IMR-90 (cell line): Measurements from ENCODE around the gene FOXO3. TPM values are rescaled to one million over a fixed set of nuclear protein-coding genes. Genes with fewer than 3 reads are reported as not detected.

Source experiments
- ATAC-seq: fragments of 200-7000 bp; cut with Tn5 transposase; 2 replicates; pipeline ENCODE4 v1.9.1; 2020; ENCODE audit warnings: low read depth, mild to moderate bottlenecking, moderate library complexity
- BruUV-seq: library from RNA; stranded (reverse); fragments of 400-500 nt; replicated peaks from 2 replicates; lab custom pipeline; 2021; lab: Mats Ljungman, UMichigan
- CTCF ChIA-PET: fragments of 300-600 bp; formaldehyde crosslinking; extraction: SDS; loops from one replicate; lab custom pipeline; 2021; ENCODE audit warnings: antibody characterized with exemption; lab: Yijun Ruan, JAX
- POLR2A ChIA-PET: fragments of 300-600 bp; sonication (Branson Sonifier 250); formaldehyde crosslinking; loops from one replicate; lab custom pipeline; 2022; ENCODE audit warnings: antibody characterized with exemption; ENCODE audit not compliant: unreplicated experiment; lab: Charles Lee
- DNase-seq: peaks from one replicate; pipeline ENCODE4 v3.0.0; 2013
- H2AFZ ChIP-seq: replicated peaks from 2 replicates; pipeline ENCODE3; 2013; ENCODE audit warnings: low read length, mild to moderate bottlenecking; ENCODE audit not compliant: poor library complexity
- H2AK5ac ChIP-seq: 2 replicates; pipeline ENCODE4 v1.6.1; 2013; ENCODE audit warnings: low read depth, low read length, inconsistent platforms
- H2AK9ac ChIP-seq: replicated peaks from 2 replicates; pipeline ENCODE3; 2013; ENCODE audit warnings: mild to moderate bottlenecking, low read depth, low read length, moderate library complexity; ENCODE audit not compliant: poor library complexity
- H2BK120ac ChIP-seq: 2 replicates; pipeline ENCODE4 v1.6.1; 2013; ENCODE audit warnings: low read depth, low read length, inconsistent platforms
- H2BK15ac ChIP-seq: 3 replicates; pipeline ENCODE4 v1.6.1; 2013; ENCODE audit warnings: low read depth, low read length, inconsistent platforms
- H2BK20ac ChIP-seq: 2 replicates; pipeline ENCODE4 v1.6.1; 2013; ENCODE audit warnings: low read depth, mild to moderate bottlenecking, inconsistent platforms, low read length, moderate library complexity
- H2BK5ac ChIP-seq: 2 replicates; pipeline ENCODE4 v1.6.1; 2013; ENCODE audit warnings: mild to moderate bottlenecking, low read depth, low read length, inconsistent platforms; ENCODE audit not compliant: poor library complexity, severe bottlenecking
- H3K14ac ChIP-seq: replicated peaks from 2 replicates; pipeline ENCODE4 v1.6.1; 2013; ENCODE audit warnings: low read depth, low read length, inconsistent platforms
- H3K18ac ChIP-seq: 2 replicates; pipeline ENCODE4 v1.6.1; 2013; ENCODE audit warnings: low read depth, low read length, control low read depth
- H3K23ac ChIP-seq: 2 replicates; pipeline ENCODE4 v1.6.1; 2013; ENCODE audit warnings: low read depth, low read length, inconsistent platforms
- H3K27ac ChIP-seq: 2 replicates; pipeline ENCODE4 v1.5.1; 2013; ENCODE audit warnings: mild to moderate bottlenecking, control low read depth, low read length; ENCODE audit not compliant: insufficient read depth
- H3K27me3 ChIP-seq: 2 replicates; pipeline ENCODE4 v1.6.1; 2013; ENCODE audit warnings: low read length; ENCODE audit not compliant: control insufficient read depth, insufficient read depth
- H3K36me3 ChIP-seq: 2 replicates; pipeline ENCODE4 v1.6.1; 2013; ENCODE audit warnings: low read length, mixed read lengths; ENCODE audit not compliant: control insufficient read depth, insufficient read depth
- H3K4ac ChIP-seq: 2 replicates; pipeline ENCODE4 v1.6.1; 2013; ENCODE audit warnings: low read depth, low read length, inconsistent platforms
- H3K4me1 ChIP-seq: 2 replicates; pipeline ENCODE4 v1.6.1; 2013; ENCODE audit warnings: low read length, mixed read lengths; ENCODE audit not compliant: control insufficient read depth, insufficient read depth
- H3K4me2 ChIP-seq: 2 replicates; pipeline ENCODE4 v1.6.1; 2013; ENCODE audit warnings: low read depth, mild to moderate bottlenecking, control low read depth, low read length, moderate library complexity
- H3K4me3 ChIP-seq: 2 replicates; pipeline ENCODE4 v1.5.1; 2013; ENCODE audit warnings: low read depth, mild to moderate bottlenecking, control low read depth, low read length, moderate library complexity; ENCODE audit not compliant: insufficient read depth
- H3K56ac ChIP-seq: 2 replicates; pipeline ENCODE4 v1.6.1; 2013; ENCODE audit warnings: low read length, inconsistent platforms; ENCODE audit not compliant: insufficient read depth; ENCODE audit errors: extremely low read depth
- H3K79me1 ChIP-seq, 2 experiments: 2 replicates each; pipeline ENCODE4 v1.6.1; 2013; ENCODE audit warnings: low read length in 2 of 2, inconsistent platforms in 1 of 2, low read depth in 1 of 2
- H3K9ac ChIP-seq: 2 replicates; pipeline ENCODE4 v1.6.1; 2013; ENCODE audit warnings: low read depth, low read length, control low read depth
- H3K9me1 ChIP-seq: 2 replicates; pipeline ENCODE4 v1.6.1; 2013; ENCODE audit warnings: low read length, inconsistent platforms; ENCODE audit not compliant: insufficient read depth
- H3K9me3 ChIP-seq: 2 replicates; pipeline ENCODE4 v1.6.1; 2013; ENCODE audit warnings: low read length; ENCODE audit not compliant: control insufficient read depth, insufficient read depth
- H4K20me1 ChIP-seq: 2 replicates; pipeline ENCODE4 v1.6.1; 2013; ENCODE audit warnings: low read length, inconsistent platforms; ENCODE audit not compliant: insufficient read depth
- H4K5ac ChIP-seq: 2 replicates; pipeline ENCODE4 v1.6.1; 2013; ENCODE audit warnings: mild to moderate bottlenecking, low read depth, low read length, control low read depth
- H4K8ac ChIP-seq, 2 experiments: 2 replicates each; pipeline ENCODE4 v1.6.1; 2013; ENCODE audit warnings: low read depth in 2 of 2, low read length in 2 of 2, control low read depth in 1 of 2, inconsistent platforms in 1 of 2
- H4K91ac ChIP-seq: 2 replicates; pipeline ENCODE4 v1.6.1; 2013; ENCODE audit warnings: low read depth, low read length, inconsistent platforms; ENCODE audit not compliant: insufficient read depth
- POLR2A ChIP-seq: IDR thresholded peaks from 2 replicates; pipeline ENCODE4 v1.6.1; 2012; ENCODE audit warnings: mild to moderate bottlenecking, low read depth, low read length
- WGBS, 2 experiments: methylation state at CpG; one replicate each; pipeline versions ENCODE4 v1.1.5 to v1.1.7; 2013; ENCODE audit warnings: missing lambda C conversion rate in 2 of 2; ENCODE audit not compliant: insufficient read length in 1 of 2; ENCODE audit errors: extremely low coverage in 2 of 2; 5-methylcytosine and 5-hydroxymethylcytosine counted together
- dilution Hi-C: fragments of 300-500 bp; cut with HindIII; formaldehyde crosslinking; loops from one replicate; pipeline ENCODE4 v1.14.3; 2018; ENCODE audit warnings: low sequenced_read_pairs; ENCODE audit not compliant: unreplicated experiment
- in situ Hi-C: fragments of 300-500 bp; cut with MboI; formaldehyde crosslinking; loops from 3 replicates; pipeline ENCODE4 v1.14.3; 2019; ENCODE audit warnings: low sequenced_read_pairs, inconsistent platforms, mixed read lengths
- intact Hi-C: fragments of 100-400 bp; cut with micrococcal nuclease; formaldehyde crosslinking; loops from 2 replicates; pipeline ENCODE4 v1.10.0; 2022
- polyA plus RNA-seq, 3 experiments: library from polyadenylated mRNA; depleted of rRNA; stranded (reverse); fragments of >200 nt; gene quantifications; 2 replicates each; pipeline ENCODE4 v1.2.3, GENCODE V29; 2012; ENCODE audit warnings: low replicate concordance in 1 of 3
- total RNA-seq: library from RNA; depleted of rRNA; stranded (reverse); fragments of >200 nt; gene quantifications from 2 replicates; pipeline ENCODE4 v1.2.3, GENCODE V29; 2012

Gene FOXO3
- total and polyA plus RNA-seq, 2 of the 4 experiments (the other 2 are of a cell fraction), result 17.5 to 38.7 TPM

DNA sequence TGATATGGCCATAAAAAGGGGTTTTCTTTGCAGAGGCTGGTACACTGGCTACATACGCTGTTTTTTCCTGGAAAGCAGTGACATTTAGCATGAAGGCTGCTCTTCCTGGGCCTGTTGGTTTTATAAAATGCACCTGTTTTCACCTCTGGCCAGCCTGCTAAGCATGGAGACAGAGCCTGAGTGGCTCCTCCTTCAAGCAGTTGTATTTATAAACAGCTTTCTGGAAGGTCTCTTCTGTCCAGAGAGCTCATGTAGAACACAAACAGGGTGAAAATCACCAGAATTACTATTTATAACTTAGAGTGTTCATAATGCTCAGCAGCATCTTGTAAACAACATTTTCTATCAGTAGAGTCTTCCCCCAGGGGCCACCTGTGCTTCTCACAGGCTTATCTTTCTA lies 109.0 kb downstream of the FOXO3 start:
- H3K27me3 ChIP-seq, result no peaks in the 10 kb centered on the region
- H3K9me1 ChIP-seq, result peaks cover 22% of the 10 kb centered on the region
- H4K20me1 ChIP-seq, result peaks cover 75% of the 10 kb centered on the region
- dilution Hi-C loops (no loop called here), intact Hi-C loops (loop anchor here (5.0 to 10.0 kb wide), 2 partner anchors 107 to 405 kb away; partner anchors contain the start of gene FOXO3), in situ Hi-C loops (no loop called here)
- H3K4me1 ChIP-seq, result peaks cover 18% of the 10 kb centered on the region
- peaks cover 12% of the 10 kb centered on the region for H3K36me3 ChIP-seq
- no peak overlapping the region for H2BK120ac ChIP-seq
- H3K4me2 ChIP-seq, result no peak overlapping the region
- no peak overlapping the region for H3K4me3 ChIP-seq
- POLR2A ChIA-PET, result no interaction called here
- no peak overlapping the region for H2BK15ac ChIP-seq
- no peak overlapping the region for H3K4ac ChIP-seq
- no peaks in the 10 kb centered on the region for H3K9me3 ChIP-seq
- H2BK20ac ChIP-seq, result no peak overlapping the region
- H4K5ac ChIP-seq, result no peak overlapping the region
- 100% methylated on average over 1 of the region's 1 CpG; no CpG with 5 or more reads in 1 of the 2 experiments for WGBS, 2 experiments
- no peak overlapping the region for H3K14ac ChIP-seq
- TF ChIP-seq POLR2A, result no peak
- CTCF ChIA-PET, result no interaction called here
- ATAC-seq (no peak), DNase-seq (no peak)
- H4K8ac ChIP-seq, result no peak overlapping the region
- no peak overlapping the region for H2AK5ac ChIP-seq
- BruUV-seq, result no TSS peak
- no peak overlapping the region for H3K27ac ChIP-seq
- no peak overlapping the region for H2AK9ac ChIP-seq
- H3K79me1 ChIP-seq, result peaks cover 69 to 87% of the 10 kb centered on the region in 2 experiments
- no peak overlapping the region for H4K91ac ChIP-seq
- H3K23ac ChIP-seq, result no peak overlapping the region
- no peak overlapping the region for H3K9ac ChIP-seq
- no peak overlapping the region for H3K18ac ChIP-seq
- H2AFZ ChIP-seq, result no peak overlapping the region
- no peak overlapping the region for H2BK5ac ChIP-seq
- no peak overlapping the region for H3K56ac ChIP-seq
